Keratinocyte (primary cell): ENCODE results near the gene VTI1A. TPM values are rescaled to one million over a fixed set of nuclear protein-coding genes. Genes with fewer than 3 reads are reported as not detected.

Source experiments
- DNase-seq: peaks from one replicate; pipeline ENCODE4 v3.0.0-alpha.2; 2011; ENCODE audit warnings: low read depth, missing footprints, low spot score
- FAIRE-seq: peaks from 2 replicates; lab custom pipeline; 2011; peaks lifted over from hg19 to GRCh38; lab: Jason Lieb, UNC
- H2AFZ ChIP-seq: 2 replicates; pipeline ENCODE4 v1.6.0; 2012; ENCODE audit warnings: low read length, control low read depth, inconsistent platforms; ENCODE audit not compliant: control insufficient read depth
- H3K27ac ChIP-seq: 2 replicates; pipeline ENCODE4 v1.5.1; 2011; ENCODE audit warnings: low read length; ENCODE audit not compliant: control insufficient read depth, insufficient read depth
- H3K27me3 ChIP-seq: 3 replicates; pipeline ENCODE4 v1.6.0; 2011; ENCODE audit warnings: low read length; ENCODE audit not compliant: control insufficient read depth, insufficient read depth; ENCODE audit errors: extremely low read depth
- H3K36me3 ChIP-seq, 2 experiments: 2 replicates in 1 of 2; 3 replicates in 1 of 2; pipeline ENCODE4 v1.5.1; 2011; ENCODE audit warnings: low read length in 2 of 2, mild to moderate bottlenecking in 1 of 2; ENCODE audit not compliant: control insufficient read depth in 2 of 2, insufficient read depth in 2 of 2; ENCODE audit errors: extremely low read depth in 1 of 2
- H3K4me1 ChIP-seq: 3 replicates; pipeline ENCODE4 v1.5.1; 2011; ENCODE audit warnings: low read length; ENCODE audit not compliant: control insufficient read depth, insufficient read depth; ENCODE audit errors: extremely low read depth
- H3K4me2 ChIP-seq: 3 replicates; pipeline ENCODE4 v1.6.0; 2011; ENCODE audit warnings: low read depth, low read length; ENCODE audit not compliant: control insufficient read depth, insufficient read depth; ENCODE audit errors: extremely low read depth
- H3K4me3 ChIP-seq, 3 experiments: fragments of 200-600 bp in 1 of 3; sonication (generic) in 1 of 3; 2 replicates in 2 of 3; 3 replicates in 1 of 3; pipeline ENCODE4 v1.5.1; 2011 to 2016; ENCODE audit warnings: low read length in 3 of 3, mild to moderate bottlenecking in 3 of 3, control low read depth in 2 of 3, inconsistent platforms in 1 of 3, low read depth in 1 of 3, mixed read lengths in 1 of 3, mixed run types in 1 of 3, moderate library complexity in 1 of 3; ENCODE audit not compliant: control insufficient read depth in 2 of 3, insufficient read depth in 2 of 3; ENCODE audit errors: extremely low read depth in 1 of 3
- H3K79me2 ChIP-seq: 2 replicates; pipeline ENCODE4 v1.6.0; 2012; ENCODE audit warnings: low read length; ENCODE audit not compliant: control insufficient read depth, insufficient read depth
- H3K9ac ChIP-seq: 3 replicates; pipeline ENCODE4 v1.6.0; 2011; ENCODE audit warnings: low read length; ENCODE audit not compliant: control insufficient read depth, insufficient read depth; ENCODE audit errors: extremely low read depth
- H3K9me1 ChIP-seq: 3 replicates; pipeline ENCODE4 v1.6.0; 2011; ENCODE audit warnings: low read length; ENCODE audit not compliant: control insufficient read depth, insufficient read depth; ENCODE audit errors: extremely low read depth
- H3K9me3 ChIP-seq: 2 replicates; pipeline ENCODE4 v1.5.1; 2012; ENCODE audit warnings: low read depth, low read length; ENCODE audit not compliant: control insufficient read depth
- H4K20me1 ChIP-seq: 3 replicates; pipeline ENCODE4 v1.6.0; 2011; ENCODE audit warnings: low read length; ENCODE audit not compliant: control insufficient read depth, insufficient read depth; ENCODE audit errors: extremely low read depth
- CTCF ChIP-seq, 3 experiments: IDR thresholded peaks in 1 of 3; conservative IDR thresholded peaks in 1 of 3; optimal IDR thresholded peaks in 1 of 3; 2 replicates in 2 of 3; 3 replicates in 1 of 3; pipeline versions ENCODE3 to v1.5.1; 2011; ENCODE audit warnings: low read length in 3 of 3, mild to moderate bottlenecking in 3 of 3, moderate library complexity in 2 of 3, control low read depth in 1 of 3, inconsistent platforms in 1 of 3; ENCODE audit not compliant: insufficient read depth in 2 of 3; ENCODE audit errors: extremely low read depth in 1 of 3
- EZH2 ChIP-seq: IDR thresholded peaks from one replicate; pipeline ENCODE4 v1.6.1; 2012; ENCODE audit warnings: inconsistent platforms, mild to moderate bottlenecking, low read length, moderate library complexity
- dilution Hi-C: fragments of 300-500 bp; cut with MboI; formaldehyde crosslinking; loops from one replicate; pipeline ENCODE4 v1.7.0; 2020; ENCODE audit warnings: low sequenced_read_pairs; ENCODE audit not compliant: extremely low pct_ligation_motif_present
- polyA plus RNA-seq, 5 experiments: library from polyadenylated mRNA; depleted of rRNA in 3 of 5; stranded (reverse) in 3 of 5; stranded (forward) in 1 of 5; unstranded in 1 of 5; fragments of >200 nt; gene quantifications; 1 replicate in 1 of 5; 2 replicates in 3 of 5; 3 replicates in 1 of 5; pipeline versions ENCODE4 v1.2.1 to v1.2.3, GENCODE V29; 2011 to 2012; ENCODE audit warnings: missing spikeins in 2 of 5, low read depth in 1 of 5, low replicate concordance in 1 of 5

VTI1A gene
- polyA plus RNA-seq, 1 donor (not counting 4 experiments of a cell fraction or from before 2014, with no cell fraction given), result 18.5 TPM

- FAIRE-seq, result no peak
- H3K9me3 ChIP-seq, result no peaks in the 10 kb centered on the region
- no peak overlapping the region for H3K4me2 ChIP-seq
- no peak overlapping the region for H2AFZ ChIP-seq
- no peaks in the 10 kb centered on the region for H3K9me1 ChIP-seq
- H3K36me3 ChIP-seq, result no peaks in the 10 kb centered on the region
- H3K9ac ChIP-seq, result no peak overlapping the region
- dilution Hi-C loops, result no loop called here
- no peak for TF ChIP-seq CTCF (optimal IDR thresholded peaks at IDR 0.05 in 1 of 3, IDR thresholded peaks at IDR 0.05 in 1 of 3, conservative IDR thresholded peaks at IDR 0.05 in 1 of 3; ENCODE audit: extremely low read depth in 1 of 3, insufficient read depth in 2 of 3, low read length in 3 of 3)
- no peak for TF ChIP-seq EZH2
- H3K4me1 ChIP-seq, result no peaks in the 10 kb centered on the region
- no peaks in the 10 kb centered on the region for H4K20me1 ChIP-seq
- DNase-seq, result no peak
- no peaks in the 10 kb centered on the region for H3K27me3 ChIP-seq
- H3K27ac ChIP-seq, result no peak overlapping the region
- H3K4me3 ChIP-seq, result no peak overlapping the region
- H3K79me2 ChIP-seq, result no peaks in the 10 kb centered on the region
Measured at GRCh38 chr10:112605063-112605462, 158.0 kb downstream of the VTI1A start.

- H4K20me1 ChIP-seq, result no peaks in the 10 kb centered on the region
- H3K27ac ChIP-seq, result no peak overlapping the region
- FAIRE-seq (no peak), DNase-seq (no peak)
- H2AFZ ChIP-seq, result no peak overlapping the region
- H3K79me2 ChIP-seq, result no peaks in the 10 kb centered on the region
- no peak overlapping the region for H3K4me2 ChIP-seq
- no peaks in the 10 kb centered on the region for H3K27me3 ChIP-seq
- no peaks in the 10 kb centered on the region for H3K9me1 ChIP-seq
- H3K9ac ChIP-seq, result no peak overlapping the region
- H3K9me3 ChIP-seq, result no peaks in the 10 kb centered on the region
- H3K36me3 ChIP-seq, result no peaks in the 10 kb centered on the region
- TF ChIP-seq CTCF (optimal IDR thresholded peaks at IDR 0.05 in 1 of 3, IDR thresholded peaks at IDR 0.05 in 1 of 3, conservative IDR thresholded peaks at IDR 0.05 in 1 of 3; ENCODE audit: extremely low read depth in 1 of 3, insufficient read depth in 2 of 3, low read length in 3 of 3) (no peak), EZH2 (no peak)
- no peak overlapping the region for H3K4me3 ChIP-seq
- dilution Hi-C loops, result no loop called here
- no peaks in the 10 kb centered on the region for H3K4me1 ChIP-seq
Measured at GRCh38 chr10:112607506-112607905, 160.5 kb downstream of the VTI1A start.
